ENCODE measurements around the gene BOC. TPM values are rescaled to one million over a fixed set of nuclear protein-coding genes. Genes with fewer than 3 reads are reported as not detected.

The BOC gene
- total and polyA plus RNA-seq, 2 donors (not counting 3 experiments of a cell fraction or from before 2014, with no cell fraction given): 0.07 TPM; not detected in 1

DNA sequence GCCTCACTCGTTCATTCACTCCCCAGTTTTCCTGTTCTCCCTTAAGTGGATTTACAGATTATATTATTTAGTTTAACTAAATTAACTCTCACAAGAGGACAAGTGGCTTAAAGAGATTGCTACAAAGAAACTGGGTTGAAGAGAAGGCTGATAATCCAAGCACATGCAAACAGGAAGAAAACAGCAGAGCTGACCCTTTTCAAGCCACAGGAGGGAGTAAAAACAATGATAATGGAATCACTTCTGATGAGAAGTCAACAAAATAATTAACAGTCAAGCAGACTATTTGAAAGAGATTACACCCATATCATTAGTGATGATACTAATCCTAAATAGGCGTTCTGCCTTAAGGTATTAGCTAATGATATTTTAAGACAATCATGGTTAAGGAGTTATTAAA is 31.7 kb downstream of the BOC start:
- Histone ChIP-seq H3K9ac (replicated peaks; ENCODE audit: extremely low read depth, insufficient read depth, low read length) (no peak overlapping the region), H3K4me2 (ENCODE audit: insufficient read depth, low read length) (no peak overlapping the region), H3K27ac (ENCODE audit: insufficient read depth, low read depth, low read length) (no peak overlapping the region), H2AFZ (ENCODE audit: low read depth, low read length) (no peak overlapping the region), H3K36me3 (ENCODE audit: control insufficient read depth in 2 of 2, extremely low read depth in 1 of 2, insufficient read depth in 2 of 2, low read length in 2 of 2) (no peaks in the 10 kb centered on the region), H3K27me3 (ENCODE audit: control insufficient read depth in 2 of 2, insufficient read depth in 2 of 2, low read length in 2 of 2) (peaks cover 11 to 26% of the 10 kb centered on the region in 2 experiments), H3K9me1 (replicated peaks; ENCODE audit: control insufficient read depth, extremely low read depth, insufficient read depth, low read length) (no peaks in the 10 kb centered on the region), H3K9me3 (replicated peaks; ENCODE audit: control insufficient read depth, insufficient read depth, low read length) (no peaks in the 10 kb centered on the region), H4K20me1 (replicated peaks; ENCODE audit: control insufficient read depth, extremely low read depth, insufficient read depth, low read length) (no peaks in the 10 kb centered on the region), H3K79me2 (ENCODE audit: control insufficient read depth, insufficient read depth, low read length) (no peaks in the 10 kb centered on the region), H3K4me3 (replicated peaks in 1 of 3; ENCODE audit: insufficient read depth in 1 of 3, low read depth in 1 of 3, low read length in 3 of 3) (no peak overlapping the region), H3K4me1 (ENCODE audit: control insufficient read depth, extremely low read depth, insufficient read depth, low read length) (no peaks in the 10 kb centered on the region)
- TF ChIP-seq POLR2A (IDR thresholded peaks at IDR 0.05; ENCODE audit: low read depth, low read length): no peak
- TF ChIP-seq, protein P1, sequence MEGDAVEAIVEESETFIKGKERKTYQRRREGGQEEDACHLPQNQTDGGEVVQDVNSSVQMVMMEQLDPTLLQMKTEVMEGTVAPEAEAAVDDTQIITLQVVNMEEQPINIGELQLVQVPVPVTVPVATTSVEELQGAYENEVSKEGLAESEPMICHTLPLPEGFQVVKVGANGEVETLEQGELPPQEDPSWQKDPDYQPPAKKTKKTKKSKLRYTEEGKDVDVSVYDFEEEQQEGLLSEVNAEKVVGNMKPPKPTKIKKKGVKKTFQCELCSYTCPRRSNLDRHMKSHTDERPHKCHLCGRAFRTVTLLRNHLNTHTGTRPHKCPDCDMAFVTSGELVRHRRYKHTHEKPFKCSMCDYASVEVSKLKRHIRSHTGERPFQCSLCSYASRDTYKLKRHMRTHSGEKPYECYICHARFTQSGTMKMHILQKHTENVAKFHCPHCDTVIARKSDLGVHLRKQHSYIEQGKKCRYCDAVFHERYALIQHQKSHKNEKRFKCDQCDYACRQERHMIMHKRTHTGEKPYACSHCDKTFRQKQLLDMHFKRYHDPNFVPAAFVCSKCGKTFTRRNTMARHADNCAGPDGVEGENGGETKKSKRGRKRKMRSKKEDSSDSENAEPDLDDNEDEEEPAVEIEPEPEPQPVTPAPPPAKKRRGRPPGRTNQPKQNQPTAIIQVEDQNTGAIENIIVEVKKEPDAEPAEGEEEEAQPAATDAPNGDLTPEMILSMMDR (IDR thresholded peaks at IDR 0.05; ENCODE audit: extremely low read depth in 1 of 2, insufficient read depth in 1 of 2, low read depth in 1 of 2, low read length in 2 of 2): no peak
- TF ChIP-seq JUN (IDR thresholded peaks at IDR 0.05; ENCODE audit: borderline replicate concordance, insufficient read depth, insufficient read length, low read depth): no peak
- TF ChIP-seq GATA2 (IDR thresholded peaks at IDR 0.05; ENCODE audit: insufficient read depth, insufficient read length, low read depth, low read length): no peak
- no peak for TF ChIP-seq FOS (IDR thresholded peaks at IDR 0.05; ENCODE audit: borderline replicate concordance, insufficient read depth, low read length)
- TF ChIP-seq MYC (IDR thresholded peaks at IDR 0.05; ENCODE audit: low read depth, low read length): no peak
- TF ChIP-seq, protein P2, sequence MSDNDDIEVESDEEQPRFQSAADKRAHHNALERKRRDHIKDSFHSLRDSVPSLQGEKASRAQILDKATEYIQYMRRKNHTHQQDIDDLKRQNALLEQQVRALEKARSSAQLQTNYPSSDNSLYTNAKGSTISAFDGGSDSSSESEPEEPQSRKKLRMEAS (IDR thresholded peaks at IDR 0.05; ENCODE audit: insufficient read depth, insufficient read length): no peak
- no peak for TF ChIP-seq EZH2 (IDR thresholded peaks at IDR 0.05; ENCODE audit: borderline replicate concordance, low read depth, low read length, severe bottlenecking)
- TF ChIP-seq POLR2AphosphoS5 (IDR thresholded peaks at IDR 0.05; ENCODE audit: insufficient read depth, low read depth, low read length): no peak
- no peak for FAIRE-seq
- POLR2A ChIA-PET: no interaction called here
- CTCF ChIA-PET: no interaction called here
- intact Hi-C loops (cut with micrococcal nuclease) (no loop called here), dilution Hi-C loops (cut with MboI; ENCODE audit: extremely low pct_ligation_motif_present, low sequenced_read_pairs) (no loop called here)
- BruUV-seq (replicated peaks): no TSS peak
- no peak for DNase-seq (ENCODE audit: low read depth, low spot score)

All from endothelial cell of umbilical vein (primary cell).